ENCODE results near the gene IL37. TPM values are rescaled to one million over a fixed set of nuclear protein-coding genes. Genes with fewer than 3 reads are reported as not detected.
"Not testable (repeated sequence)": the region's sequence is repeated elsewhere in the genome, so short reads cannot be mapped to it uniquely, and the experiment has no call there.

The IL37 gene
- total RNA-seq, 1 donor from 2014 or later: not detected

DNA sequence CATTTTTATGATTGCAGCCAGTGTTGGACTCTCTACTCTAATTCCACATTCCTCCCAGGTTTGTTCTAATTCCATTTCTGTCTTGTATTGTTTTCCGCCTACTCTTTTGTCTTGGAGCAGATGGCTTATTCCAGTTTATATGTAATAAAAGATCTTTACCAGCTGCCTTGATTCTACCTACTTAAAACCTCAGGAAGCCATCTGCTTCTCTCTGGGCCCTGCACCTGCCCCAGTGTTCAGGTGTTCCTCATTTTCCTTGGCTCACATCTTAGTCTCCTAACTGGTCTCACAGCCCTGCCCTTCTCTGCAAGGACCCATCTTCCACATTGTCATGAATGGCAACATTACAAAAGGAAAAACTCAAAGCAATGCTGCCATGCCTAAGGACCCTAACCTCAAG lies 21.0 kb upstream of the IL37 start:
- no peak for DNase-seq

DNA sequence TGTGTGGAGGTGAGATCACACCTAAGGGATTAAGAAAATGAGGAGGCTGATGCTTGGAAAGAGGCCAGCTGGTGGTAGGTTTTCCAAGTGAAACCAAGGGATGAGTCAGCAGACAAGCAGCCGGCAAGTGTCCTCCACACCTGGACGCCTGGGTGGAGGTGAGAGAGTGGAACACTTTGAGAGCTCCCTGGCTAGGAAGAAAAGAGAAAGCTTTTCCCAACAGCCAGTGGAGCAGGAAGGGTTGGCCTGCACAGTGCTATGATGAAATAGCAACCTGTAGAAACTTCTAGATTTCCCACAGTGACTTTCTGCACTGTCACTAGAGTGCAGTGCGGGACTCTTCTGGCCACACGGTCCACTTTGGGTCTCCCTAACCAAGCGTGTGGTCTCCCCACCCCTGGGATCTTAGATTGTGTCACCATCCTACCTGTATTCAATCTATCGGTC lies 19.6 kb upstream of the IL37 start:
- peak; percentile 25 for DNase-seq

DNA sequence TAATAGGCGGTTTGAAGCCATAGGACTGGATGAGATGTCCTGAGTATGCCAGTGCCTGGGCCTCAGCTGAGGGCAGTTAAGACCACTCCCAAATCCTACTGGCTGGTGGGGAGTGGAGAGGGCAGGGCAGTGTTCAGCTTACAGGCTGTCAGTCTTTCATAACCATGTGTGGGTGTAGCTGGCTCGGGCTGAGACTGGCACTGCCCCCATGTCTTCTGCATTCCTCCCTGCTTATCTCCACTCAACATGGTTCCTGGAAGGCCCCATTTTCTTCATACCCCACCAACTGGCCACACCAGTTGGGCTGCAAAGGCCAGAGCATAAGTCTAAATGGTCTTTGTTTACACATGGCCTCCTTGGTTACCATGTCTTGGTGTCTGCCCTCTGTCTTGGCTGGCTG lies 17.2 kb upstream of the IL37 start:
- no peak for DNase-seq

DNA sequence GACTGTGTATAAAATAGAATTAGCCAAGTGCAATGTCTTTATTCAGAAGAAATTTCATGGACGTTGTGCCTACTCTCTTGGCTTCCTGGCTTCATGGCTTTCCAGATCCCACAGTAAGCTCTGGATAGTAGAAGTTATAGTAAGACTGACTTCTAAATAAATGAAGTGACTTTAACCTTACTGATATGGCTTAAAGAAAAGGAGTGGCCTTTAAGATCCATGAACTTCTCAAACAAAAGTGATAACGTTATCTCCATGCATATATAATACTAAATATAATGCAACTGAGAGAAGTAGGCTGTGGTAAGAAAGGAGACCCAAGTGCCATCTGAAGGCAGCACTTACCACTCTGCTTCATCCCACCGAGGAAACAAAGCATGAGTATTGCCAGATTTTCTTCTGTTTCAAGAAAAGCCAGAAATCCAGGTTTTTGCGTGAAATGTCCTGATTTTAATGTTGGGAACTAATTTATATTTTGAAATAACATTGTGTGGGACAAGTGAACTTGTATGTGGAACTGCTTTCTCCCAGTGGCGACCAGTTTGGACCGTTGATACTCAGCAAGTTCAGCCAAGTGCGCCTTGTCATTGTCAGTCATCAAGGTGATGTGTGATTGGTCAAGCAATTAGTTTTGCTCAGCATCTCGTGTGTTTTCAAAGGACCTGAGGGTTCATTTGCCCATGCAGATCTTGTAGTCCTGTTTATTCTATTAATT lies 13.9 kb upstream of the IL37 start:
- DNase-seq: no peak

DNA sequence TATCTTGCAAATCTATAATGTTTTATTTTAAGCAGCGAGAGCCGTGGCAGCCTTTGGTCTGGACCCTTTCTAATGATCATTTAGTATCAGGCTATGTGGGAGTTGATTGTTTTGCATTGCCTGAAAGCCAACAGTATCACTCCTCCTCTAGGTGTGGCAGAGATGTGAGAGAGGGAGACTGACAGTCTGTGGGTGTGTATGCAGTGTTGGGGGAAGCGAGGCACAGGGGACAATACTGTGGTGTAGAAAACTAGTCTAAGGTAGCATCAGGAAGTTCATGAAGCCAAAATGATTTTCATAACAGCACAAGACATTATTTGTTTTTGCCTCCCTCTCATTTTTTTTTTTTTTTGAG lies 13.4 kb upstream of the IL37 start:
- DNase-seq: no peak

DNA sequence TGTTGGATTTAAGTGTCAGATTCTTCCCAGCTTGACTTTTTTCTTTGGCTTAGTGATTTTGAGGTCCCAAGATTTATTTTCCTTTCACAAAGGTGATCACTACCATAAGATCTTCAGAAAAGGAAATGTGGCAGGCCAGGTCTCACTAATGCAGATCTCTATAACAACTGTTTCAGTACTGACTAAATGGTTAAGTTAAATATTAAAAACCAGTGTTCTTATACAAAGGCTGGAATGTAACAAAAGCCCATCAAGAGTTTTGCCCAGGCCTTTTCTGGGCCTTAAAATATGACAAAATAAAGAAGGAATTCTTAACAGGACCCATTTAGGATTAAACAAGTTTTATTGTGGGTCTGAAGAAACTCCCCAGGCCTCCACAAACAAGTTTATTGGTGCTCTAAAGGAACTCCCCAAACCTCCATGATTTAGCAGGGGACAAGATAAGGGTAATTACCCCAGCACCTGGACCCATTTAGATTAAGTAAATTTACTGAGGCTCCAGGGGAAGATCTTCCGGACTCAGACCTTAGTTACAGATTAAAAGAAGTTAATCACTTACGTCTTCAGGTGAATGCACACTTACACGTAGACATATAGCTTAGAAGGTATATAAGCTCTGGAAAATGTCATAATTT lies 9.4 kb upstream of the IL37 start:
- not testable (repeated sequence) for DNase-seq

DNA sequence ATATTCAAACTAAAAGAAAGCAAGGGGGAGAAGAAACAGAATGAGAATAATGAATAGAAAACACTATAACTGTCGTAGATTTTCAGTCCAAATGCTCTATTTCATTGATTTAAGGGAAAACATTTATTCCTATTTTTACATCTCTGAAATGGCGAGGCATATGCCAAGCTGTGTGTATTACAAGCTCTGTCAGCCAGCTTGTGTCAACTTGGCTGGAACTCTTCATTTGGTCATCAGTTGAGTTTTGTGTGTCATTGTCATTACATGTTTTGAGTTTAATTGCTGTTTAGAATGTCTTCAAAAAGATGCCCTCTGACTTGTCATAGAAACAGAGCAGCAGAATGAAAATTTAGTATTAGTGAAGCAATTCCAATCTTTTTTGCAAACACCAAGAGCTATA lies 8.1 kb upstream of the IL37 start:
- no peak for DNase-seq

DNA sequence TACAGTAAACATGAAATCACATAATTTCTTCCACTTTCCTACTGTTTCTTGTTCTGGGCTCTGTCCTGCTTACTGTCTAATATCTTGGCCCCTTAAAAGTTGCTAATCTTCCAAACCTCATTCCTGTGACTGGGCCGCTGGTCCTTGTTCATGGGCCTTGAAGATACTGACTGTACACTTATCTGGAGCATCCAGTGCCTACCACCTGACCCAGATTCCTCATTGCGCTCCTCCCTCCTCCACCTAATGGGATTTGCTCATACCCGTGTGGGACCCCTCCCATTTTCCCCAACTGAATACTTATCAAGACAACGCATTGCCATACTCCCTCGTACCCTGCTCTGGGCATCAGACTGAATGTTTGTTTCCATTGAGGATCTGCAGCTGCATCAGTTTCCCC lies 6.1 kb upstream of the IL37 start:
- DNase-seq: no peak

DNA sequence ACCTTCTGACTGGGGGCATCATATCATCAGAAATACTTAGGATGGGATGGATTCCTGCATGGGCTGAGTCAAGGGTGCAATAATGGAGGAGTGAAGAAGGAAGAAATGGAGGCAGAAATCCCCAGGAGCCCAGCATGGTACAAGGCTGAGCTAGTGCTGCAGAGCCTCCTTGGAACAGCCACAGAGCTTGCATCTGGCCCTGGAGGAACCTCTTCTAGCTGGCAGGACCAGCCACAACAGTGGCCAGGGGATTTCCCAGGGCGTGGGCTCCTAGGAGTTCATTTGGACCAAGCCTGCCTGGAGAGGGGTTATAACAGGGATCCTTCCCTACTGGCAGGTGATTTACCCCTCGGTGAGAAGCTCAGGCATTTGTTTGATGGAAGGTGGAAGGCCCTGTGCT lies 4.7 kb upstream of the IL37 start:
- DNase-seq: no peak

DNA sequence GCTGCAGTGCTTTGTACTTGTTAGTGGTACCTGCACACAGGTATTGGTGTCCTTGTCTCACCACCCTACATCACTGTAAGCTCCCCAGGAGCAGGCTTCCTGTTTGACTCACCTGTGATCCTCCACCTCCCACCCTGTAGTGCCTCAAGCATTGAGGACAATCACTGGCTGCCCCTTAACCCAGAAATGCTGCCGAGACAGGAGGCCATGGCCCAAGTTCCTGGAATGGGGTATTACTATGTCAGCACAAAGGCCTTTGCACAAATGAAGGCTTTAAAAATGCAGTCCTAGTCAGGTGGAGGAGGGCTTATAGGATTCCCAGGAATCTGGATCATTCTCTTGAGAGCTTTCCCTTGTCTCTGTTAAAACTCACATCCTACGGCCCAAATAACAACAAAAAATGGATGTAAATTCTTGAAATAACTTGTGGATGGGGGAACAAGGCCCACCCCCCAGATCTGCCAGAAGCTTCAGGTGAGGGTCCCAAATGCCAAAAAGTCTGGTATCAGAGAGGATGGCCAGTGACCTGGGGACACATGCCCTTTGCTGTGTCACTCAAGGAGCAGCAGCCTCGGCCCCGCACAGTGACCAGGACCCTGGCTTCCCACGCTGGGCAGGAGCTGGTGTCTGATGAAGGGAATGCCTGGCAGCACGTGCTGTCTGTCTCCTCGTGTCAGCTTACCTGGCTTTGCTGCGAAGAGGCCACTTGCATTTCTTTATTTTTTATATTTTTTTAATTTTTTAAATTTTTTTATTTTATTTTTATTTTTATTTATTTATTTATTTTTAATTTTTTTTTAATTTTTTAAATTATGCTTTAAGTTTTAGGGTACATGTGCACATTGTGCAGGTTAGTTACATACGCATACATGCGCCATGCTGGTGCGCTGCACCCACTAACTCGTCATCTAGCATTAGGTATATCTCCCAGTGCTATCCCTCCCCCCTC lies 3.7 kb upstream of the IL37 start:
- no peak for DNase-seq

DNA sequence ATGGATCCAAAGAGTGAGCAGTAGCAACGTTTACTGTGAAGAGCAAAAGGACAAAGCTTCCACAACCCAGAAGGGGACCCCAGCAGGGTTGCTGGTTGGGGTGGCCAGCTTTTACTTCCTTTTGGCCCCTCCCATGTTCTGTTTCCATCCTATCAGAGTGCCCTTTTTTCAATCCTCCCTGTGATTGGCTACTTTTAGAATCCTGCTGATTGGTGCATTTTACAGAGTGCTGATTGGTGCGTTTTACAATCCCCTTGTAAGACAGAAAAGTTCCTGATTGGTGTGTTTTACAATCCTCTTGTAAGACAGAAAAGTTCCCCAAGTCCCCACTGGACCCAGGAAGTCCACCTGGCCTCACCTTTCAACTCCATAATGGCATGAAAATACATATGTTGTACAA lies 2.4 kb upstream of the IL37 start:
- not testable (repeated sequence) for DNase-seq

DNA sequence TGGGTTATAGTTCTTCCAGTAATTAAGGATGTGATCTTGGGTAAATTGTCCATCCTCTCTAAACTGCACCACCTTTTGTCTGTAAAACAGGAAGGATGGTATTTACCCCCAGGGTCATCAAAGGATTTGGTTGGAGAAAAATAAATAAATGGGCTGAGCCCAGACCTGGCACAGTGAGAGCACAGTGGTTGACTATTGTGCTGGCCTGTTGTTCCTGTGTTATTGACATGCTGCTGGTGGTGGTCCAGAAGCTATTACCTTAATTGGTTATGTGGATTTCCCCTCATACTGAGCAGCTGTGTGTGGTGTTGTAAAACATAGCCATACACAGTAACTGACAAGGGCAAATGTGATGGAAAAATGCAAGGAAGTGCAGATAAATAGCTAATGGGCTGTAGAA lies 746 bp upstream of the IL37 start:
- DNase-seq: no peak

DNA sequence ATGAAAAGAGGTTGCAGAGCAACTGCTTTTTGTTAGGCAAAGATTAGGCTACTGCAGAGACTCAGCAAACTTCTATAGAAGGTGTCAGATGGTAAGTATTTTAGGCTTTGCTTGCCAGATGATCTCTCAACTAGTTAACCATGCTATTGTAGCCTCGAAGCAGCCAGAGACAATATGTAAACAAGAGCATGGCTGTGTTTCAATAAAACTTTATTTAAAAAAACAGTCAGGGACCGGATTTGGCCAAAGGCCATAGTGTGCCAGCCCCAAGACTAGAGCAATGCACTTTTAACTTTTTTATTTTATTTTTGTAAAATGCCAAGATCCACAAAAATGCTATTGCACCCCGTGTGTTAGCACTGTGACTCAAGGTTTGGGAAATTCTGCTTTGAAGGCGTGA lies 1.4 kb downstream of the IL37 start:
- no peak for DNase-seq

DNA sequence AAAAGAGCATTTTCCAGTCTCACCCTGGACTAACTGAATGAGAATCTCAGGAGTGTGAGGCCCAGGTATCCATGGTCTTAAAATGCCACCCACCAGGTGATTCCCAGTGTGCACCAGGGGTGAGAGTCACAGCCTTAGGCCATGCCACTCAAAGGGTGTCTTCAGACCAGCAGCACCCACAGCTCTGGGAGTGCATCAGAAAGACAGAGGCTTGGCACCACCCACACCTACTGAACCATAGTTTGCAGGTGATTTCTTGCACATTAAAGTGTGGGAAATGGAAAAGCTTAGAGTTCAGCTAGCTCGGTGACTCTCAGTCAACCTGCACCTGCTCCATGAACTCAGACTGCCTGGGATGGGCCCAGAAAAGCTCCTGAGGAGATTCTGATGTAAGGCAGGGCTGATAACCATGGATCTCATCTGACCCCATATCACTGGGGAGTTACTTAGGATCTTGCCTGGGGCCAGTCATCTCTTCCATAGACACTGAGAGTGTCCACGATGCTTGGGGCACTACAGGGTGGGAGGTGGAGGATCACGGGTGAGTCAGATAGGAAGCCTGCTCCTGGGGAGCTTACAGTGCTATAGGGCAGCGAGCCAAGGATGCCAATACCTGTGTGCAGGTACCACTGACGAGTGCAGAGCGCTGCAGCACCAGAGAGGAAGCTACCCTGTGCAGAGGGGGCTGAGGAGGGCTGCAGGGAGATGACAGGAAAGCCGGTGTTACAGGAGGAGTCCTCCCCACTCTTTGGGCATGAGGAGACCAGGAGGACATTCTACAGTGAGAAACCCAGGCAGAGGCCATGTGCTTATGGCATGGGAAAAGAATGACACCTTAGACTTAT lies 4.6 kb downstream of the IL37 start:
- no peak for DNase-seq

DNA sequence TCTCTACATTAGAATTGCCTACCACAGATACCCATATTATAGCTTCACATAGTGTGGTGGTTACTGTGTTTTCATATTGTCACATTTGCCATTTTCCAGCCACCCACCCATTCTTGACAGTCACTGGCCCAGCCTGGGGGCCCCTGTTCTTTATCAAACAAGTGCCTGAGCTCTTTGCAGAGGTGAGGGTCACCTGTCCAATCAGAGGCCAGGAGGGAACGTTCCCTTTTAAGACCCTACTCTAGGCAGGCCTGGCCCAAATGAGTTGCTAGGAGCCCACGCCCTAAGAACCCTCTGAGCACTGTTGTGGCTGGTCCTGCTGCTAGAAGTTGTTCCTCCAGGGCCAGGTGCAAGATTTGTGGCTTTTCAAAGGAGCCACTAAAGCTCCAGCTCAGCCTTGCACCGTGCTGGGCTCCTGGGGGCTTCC lies 5.2 kb downstream of the IL37 start:
- no peak for DNase-seq

DNA sequence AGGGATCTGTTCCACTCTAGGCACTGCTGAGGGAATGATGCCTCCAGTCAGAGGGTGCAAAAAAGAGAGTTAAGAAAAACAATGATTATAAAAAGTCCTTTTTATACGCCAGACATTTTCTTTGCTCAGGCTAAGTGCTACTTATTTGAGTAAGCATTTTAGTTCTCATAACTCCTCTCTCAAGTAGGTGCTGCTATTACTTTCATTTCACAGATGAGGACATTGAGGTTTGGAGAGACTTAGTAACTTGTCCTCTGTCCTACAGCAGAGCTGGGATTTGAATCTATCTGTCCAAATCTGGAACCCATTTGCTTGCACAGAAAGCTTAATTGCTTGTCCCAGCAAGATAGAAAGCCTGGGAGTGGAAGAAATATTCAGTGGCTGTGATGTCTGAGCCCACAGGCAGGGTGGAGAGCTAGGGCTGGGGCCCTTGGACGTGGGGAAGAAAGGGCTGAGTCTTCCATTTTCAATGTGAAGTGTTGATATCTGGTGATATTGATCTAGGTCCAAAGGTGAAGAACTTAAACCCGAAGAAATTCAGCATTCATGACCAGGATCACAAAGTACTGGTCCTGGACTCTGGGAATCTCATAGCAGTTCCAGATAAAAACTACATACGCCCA lies 5.8 kb downstream of the IL37 start:
- no peak for DNase-seq

DNA sequence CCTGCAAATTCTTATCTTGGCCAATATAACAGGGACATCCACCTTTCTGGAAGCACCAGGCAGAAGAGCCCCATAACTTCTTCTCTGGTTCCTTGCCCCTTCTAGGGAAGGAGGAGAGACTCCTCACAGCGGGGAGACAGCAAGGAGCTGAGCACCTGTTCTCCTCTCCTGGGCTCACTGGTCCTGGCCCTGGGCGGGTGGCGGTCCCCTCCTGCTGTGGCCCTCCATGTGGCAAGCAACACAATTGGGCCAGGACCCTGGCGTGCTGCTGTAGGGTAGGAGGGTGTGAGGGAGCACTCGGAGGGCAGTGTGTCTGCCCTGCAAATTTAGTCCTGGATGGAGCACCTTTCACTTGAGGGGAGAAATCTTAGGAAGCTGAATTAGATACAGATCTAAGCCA lies 6.9 kb downstream of the IL37 start:
- DNase-seq: no peak

DNA sequence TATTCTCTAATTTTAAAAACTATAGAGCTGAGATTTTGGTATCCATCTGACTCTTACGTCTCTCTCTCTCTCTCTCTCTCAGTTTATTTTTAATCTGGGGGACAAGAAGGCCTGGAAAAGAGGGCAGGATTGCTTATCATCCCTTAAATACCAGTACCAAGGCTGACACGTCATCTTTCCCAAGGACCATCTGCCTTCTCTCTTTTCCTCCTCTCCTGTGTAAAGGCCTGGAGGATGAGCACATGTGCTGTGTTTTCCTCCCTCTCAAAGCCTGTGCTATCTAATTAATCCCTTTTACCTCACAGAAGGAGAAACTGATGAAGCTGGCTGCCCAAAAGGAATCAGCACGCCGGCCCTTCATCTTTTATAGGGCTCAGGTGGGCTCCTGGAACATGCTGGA lies 7.3 kb downstream of the IL37 start:
- DNase-seq: no peak

DNA sequence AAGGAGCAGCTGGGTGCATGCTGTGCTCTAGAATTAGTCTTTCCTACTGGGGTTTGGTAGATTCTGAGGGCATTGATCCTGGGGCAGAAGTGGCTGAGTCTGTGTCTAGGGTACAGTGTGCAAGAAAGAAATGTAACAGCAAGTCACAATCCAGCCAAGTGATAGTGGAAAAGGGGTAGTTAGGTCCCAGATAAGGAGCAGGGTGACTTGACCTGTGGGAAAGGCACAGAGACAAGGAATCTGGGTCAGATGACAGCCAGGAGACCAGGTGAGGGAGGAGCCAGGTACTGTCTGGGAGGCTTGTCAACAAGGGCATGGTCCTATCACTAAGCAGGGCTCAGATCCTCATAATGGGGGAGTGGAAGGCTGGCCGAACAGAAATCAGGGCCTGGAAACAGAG lies 8.1 kb downstream of the IL37 start:
- no peak for DNase-seq

DNA sequence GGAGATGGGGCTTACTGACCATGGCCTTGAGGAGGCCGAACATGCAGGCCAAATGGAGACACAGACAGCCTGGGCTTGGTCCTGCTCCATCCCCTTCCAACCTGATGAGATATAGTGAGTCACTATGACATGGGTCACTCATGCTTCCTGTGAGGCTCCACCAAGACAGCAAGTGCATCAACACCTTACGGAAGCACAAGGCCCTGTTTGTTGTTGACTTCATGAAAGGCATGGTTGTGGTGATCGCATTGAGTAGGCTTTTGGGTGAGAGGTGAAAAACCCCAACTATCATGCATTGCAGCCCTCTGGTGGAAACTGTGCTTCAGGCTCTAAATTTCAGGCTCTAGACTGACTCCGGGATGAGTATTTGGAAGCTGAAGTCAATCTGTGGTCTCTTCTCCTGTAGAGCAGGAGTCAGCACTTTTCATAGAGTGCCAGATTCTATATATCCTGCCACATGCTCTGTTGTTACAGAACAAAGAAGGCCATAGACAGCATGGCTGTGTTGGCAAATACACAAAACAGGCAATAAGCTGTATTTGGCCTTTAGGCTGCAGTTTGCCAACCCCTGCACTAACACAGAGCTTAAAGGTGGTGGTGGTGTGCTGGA lies 10.1 kb downstream of the IL37 start:
- DNase-seq: no peak

DNA sequence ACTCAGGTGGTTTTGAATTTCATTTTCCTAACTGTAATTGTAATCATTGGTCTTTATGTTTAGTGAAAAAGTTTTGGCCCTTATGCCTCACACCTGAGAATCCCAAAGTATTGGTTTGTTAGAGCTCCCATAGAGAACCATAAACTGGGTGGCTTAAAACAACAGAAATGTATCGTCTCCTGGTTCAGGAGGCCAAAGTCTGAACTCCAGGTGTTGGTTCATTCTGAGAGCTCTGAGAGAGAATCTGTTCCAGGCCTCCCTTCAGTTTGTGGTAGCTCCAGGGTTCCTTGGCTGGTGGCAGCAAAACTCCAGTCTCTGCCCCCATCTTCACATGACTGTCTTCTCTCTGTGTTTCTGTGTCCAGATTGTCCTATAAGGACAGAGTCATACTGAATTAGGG lies 11.0 kb downstream of the IL37 start:
- DNase-seq: no peak

Data from occipital lobe (tissue), 2 donors.